T-helper 2 cell treated with Interferon-gamma antibody and Interleukin-4, amounts not matched to agents 5 μg/mL and 100 μg/mL, for 36 hours (primary cell): ENCODE results near the gene PTPRB.

ENCODE experiments used
- DNase-seq: peaks from one replicate; pipeline ENCODE4 v3.0.0; 2021; ENCODE audit warnings: low spot score
- H3K27ac Mint-ChIP-seq: one replicate; pipeline ENCODE4 v1.8.0; 2021; ENCODE audit warnings: mild to moderate bottlenecking, mixed read lengths
- H3K27me3 Mint-ChIP-seq: one replicate; pipeline ENCODE4 v1.8.0; 2021; ENCODE audit warnings: low read depth, mixed read lengths
- H3K36me3 Mint-ChIP-seq: one replicate; pipeline ENCODE4 v1.8.0; 2021; ENCODE audit warnings: low read depth, mixed read lengths
- H3K4me1 Mint-ChIP-seq: one replicate; pipeline ENCODE4 v1.8.0; 2021; ENCODE audit warnings: low read depth, mixed read lengths
- H3K4me3 Mint-ChIP-seq: one replicate; pipeline ENCODE4 v1.8.0; 2022; ENCODE audit warnings: mild to moderate bottlenecking, moderate library complexity, mixed read lengths
- H3K9me3 Mint-ChIP-seq: one replicate; pipeline ENCODE4 v1.8.0; 2021; ENCODE audit warnings: mixed read lengths

The PTPRB gene

DNA sequence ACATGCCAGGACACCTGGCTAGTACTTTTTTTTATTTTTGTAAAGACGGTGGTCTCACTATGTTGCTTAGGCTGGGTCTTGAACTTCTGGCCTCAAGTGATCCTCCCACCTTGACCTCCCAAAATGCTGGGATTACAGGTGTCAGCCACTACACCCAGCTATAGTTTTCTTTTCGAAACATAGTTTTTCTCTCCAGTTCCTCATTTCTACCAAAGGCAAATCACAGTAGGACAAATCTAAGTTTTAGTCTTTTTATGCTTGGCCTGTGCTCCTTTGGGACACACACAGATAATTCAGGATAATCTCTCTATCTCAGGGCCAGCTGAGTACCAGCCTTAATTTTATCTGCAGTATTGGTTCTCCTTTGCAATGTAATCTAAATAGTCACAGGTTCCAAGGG, 170.5 kb downstream of the PTPRB start:
- no peaks in the 10 kb centered on the region for H3K4me1 Mint-ChIP-seq
- no peak for DNase-seq
- no peak overlapping the region for H3K27ac Mint-ChIP-seq
- H3K36me3 Mint-ChIP-seq: no peaks in the 10 kb centered on the region
- H3K4me3 Mint-ChIP-seq: no peak overlapping the region
- peaks cover 9% of the 10 kb centered on the region for H3K9me3 Mint-ChIP-seq
- no peaks in the 10 kb centered on the region for H3K27me3 Mint-ChIP-seq
